ENCODE results near the gene L3MBTL4.
"Not testable (repeated sequence)": the region's sequence is repeated elsewhere in the genome, so short reads cannot be mapped to it uniquely, and the experiment has no call there.

Gene L3MBTL4

DNA sequence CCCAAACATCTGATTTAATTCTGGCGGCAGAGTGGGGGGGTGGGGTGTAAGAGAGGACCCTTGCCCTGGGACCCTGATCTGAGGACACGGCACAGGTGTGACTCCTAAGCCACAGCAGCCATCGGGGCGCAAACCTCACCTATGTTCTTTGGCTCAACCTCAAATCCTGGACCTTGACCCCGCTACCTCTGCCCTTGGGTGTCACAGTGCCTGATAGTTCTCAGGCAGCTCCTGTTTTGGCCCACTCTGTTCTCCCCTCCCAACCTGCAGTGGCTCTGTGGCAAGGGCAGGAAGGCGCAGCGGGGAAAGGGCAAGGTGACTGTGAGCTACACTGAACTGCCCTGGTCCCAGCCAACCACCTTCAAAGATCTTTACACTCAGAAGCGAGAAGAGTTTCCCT is 152.8 kb downstream of the L3MBTL4 start:
- DNase-seq (ENCODE audit: extremely low spot score, insufficient read length, low read depth): no peak
- FAIRE-seq: no peak

DNA sequence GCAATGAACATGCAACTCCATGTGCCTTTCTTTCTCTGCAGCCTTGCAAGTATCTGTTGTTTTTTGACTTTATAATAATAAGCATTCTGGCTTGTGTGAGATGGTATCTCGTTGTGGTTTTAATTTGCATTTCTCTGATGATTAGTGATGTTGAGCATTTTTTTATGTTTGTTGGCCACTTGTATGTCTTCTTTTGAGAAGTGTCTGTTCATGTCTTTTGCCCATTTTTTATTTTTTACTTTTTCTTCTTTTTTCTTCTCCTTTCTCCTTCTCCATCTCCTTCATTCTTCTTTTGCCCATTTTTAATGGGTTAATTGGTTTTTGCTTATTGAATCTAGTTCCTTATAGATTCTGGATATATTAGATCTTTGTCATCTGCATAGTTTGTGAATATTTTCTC is 155.4 kb downstream of the L3MBTL4 start:
- not testable (repeated sequence) for DNase-seq (ENCODE audit: extremely low spot score, insufficient read length, low read depth); FAIRE-seq

DNA sequence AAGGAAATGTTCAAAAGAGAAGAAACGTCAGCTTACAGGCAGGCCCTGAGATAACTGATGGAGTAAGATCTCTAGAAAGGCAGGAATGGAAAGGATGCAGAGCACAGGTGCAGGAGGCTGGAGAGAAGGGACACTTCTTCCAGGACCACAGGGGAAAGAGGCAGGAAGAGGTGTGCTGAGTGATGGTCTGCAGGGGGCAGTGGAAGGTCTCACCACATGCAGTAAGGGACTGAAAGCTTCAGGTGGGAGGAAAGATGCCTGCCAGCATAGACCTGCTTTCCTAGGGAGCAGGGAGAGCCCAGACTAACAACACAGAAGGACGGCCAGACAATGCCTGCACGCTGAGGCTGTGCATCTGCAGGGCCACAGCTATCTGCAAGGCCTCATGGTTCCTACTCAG is 156.8 kb downstream of the L3MBTL4 start:
- no peak for DNase-seq (ENCODE audit: extremely low spot score, insufficient read length, low read depth)
- no peak for FAIRE-seq

DNA sequence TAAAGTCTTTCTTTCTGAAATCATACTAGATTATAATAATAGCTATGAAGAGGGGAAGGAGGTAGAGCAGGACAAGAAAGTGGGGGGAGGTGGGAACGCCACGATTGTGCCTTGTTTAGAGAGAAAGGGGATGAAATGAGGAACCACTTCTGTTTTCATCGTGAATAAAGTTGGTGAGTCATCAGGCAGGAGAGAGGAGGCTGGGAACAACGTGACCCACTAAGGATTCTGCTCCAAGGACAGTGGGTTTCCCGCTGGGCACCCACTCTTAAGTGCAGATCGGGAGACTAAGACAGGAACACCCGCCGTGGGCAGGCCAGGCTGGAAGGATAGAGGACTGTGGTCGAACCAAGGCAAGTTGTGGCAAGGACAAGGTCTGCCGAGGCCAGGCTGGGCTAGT is 158.2 kb downstream of the L3MBTL4 start:
- FAIRE-seq: no peak

DNA sequence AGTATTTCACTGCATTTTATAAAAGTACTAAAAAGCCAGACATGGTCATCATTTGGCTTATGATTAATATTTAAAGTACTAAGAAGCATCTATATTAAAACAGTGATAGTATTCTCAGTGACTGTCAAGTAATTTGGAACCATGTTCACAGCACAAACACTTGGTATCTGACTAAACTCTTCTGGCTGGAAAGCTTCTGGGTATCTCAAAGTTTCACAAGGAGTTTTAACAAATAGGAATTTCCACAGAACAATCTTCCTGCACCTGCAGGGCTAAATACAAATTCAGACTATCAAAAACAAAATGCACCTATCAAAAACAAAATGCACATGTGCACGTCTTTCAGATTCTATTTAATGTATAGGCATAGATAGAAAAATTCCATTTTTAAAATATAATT is 158.8 kb downstream of the L3MBTL4 start:
- no peak for FAIRE-seq

More for the DNA sequence above, 158.2 kb downstream of the L3MBTL4 start:
- DNase-seq (ENCODE audit: extremely low spot score, insufficient read length, low read depth): no peak

DNA sequence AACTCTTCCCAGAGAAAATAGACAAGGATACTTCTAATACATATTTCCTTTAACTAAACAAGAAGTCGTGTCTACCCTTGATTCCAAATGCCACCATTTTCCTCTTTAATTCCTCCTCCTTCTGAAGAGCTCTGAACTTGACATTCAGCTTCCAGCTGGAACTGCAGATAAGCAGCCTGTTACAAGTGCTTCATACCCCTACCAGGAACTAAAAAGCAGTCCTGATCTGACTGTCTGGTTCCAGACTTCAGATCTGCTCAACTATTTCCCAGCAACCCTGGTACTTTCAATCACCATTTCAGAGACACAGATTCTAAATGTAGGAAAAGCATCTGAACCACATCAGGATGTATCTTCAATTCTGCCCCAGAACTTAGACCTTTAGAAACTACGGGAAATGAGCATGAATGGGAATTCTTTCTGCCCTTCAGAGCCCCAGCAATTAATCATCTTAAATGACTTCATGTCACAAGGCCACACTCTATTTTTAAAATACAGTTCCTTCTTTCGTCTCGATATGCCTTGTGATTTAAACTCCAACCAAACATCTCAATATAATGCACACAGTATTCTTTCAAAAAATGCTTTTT is 159.5 kb downstream of the L3MBTL4 start:
- FAIRE-seq: peak; percentile 35
- DNase-seq (ENCODE audit: extremely low spot score, insufficient read length, low read depth): no peak

More for the DNA sequence above, 158.8 kb downstream of the L3MBTL4 start:
- DNase-seq (ENCODE audit: extremely low spot score, insufficient read length, low read depth): no peak

DNA sequence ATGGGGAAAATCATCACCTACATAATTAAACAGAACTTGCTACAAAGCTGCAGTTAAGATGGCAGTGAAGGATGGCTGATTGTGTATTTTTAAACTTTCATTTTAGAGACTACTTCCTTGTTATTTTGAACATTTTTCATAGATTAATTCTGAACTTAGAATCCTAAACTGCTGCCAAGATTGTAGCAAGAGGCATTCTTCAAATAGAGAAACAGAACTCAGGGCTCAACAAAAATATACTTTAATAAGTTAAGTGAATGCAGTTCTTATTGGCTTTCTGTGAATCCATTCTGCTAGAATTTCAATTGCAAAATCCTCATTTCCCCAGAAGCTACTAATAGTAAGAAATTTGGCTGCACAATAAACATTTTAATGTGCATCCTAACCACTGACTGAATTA is 160.3 kb downstream of the L3MBTL4 start:
- DNase-seq (ENCODE audit: extremely low spot score, insufficient read length, low read depth): no peak
- FAIRE-seq: no peak

DNA sequence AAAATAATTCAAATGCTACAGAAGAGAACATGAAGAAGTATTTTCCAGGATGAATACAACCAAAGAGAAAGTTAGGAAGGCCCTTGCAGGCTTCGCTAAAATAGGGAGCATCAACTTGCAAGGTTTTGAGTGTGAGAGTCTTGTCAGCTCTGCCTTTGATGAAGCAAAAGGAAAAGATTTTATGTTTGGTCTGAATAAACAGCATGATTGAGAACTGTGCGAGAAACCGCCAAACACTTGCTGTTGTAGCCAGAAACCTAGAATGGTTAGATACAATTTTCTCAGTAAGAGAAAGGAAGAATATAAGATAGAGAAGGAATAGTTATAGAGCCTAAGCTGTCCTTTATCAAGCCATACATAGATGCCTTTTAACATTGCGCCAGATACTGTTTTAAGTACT is 163.6 kb downstream of the L3MBTL4 start:
- FAIRE-seq: no peak
- no peak for DNase-seq (ENCODE audit: extremely low spot score, insufficient read length, low read depth)

DNA sequence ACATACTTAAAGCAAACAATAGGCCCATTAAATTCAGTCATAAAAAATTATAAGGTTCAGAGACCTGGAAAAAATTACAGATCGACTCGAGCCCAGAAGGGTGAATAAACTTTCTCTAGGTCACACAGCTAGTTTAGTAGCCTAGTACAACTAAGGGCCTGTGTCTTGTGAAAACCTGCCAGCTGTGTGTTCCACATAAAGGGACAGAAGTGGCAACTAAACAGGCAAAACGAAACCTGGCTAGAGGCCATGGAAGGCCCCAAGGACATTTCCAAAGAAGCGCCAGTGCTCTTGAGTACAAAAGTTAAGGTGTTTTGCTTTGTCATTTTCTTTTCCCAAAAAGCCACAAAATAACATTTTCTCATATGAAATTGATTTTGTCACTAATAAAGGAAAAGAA is 164.9 kb downstream of the L3MBTL4 start:
- no peak for FAIRE-seq
- no peak for DNase-seq (ENCODE audit: extremely low spot score, insufficient read length, low read depth)

DNA sequence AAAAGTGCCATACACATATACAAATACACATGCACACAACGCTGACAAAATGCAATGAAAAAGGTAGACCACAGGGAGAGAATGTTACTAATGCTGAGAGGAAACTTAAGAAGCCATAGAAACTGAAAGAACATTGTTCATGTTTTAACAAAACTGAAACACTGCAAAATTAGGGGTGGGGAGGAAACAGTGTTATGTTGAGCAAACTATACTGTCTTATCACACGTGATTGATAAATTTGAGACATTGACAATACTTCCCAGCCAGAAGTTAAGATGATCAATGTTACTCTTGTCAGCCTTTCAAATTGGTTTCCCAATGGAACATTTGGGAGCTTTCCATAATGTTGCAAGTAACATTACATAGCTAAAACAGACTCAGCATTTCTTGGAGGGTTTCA is 165.5 kb downstream of the L3MBTL4 start:
- DNase-seq (ENCODE audit: extremely low spot score, insufficient read length, low read depth) (no peak), FAIRE-seq (peak; percentile 63)

DNA sequence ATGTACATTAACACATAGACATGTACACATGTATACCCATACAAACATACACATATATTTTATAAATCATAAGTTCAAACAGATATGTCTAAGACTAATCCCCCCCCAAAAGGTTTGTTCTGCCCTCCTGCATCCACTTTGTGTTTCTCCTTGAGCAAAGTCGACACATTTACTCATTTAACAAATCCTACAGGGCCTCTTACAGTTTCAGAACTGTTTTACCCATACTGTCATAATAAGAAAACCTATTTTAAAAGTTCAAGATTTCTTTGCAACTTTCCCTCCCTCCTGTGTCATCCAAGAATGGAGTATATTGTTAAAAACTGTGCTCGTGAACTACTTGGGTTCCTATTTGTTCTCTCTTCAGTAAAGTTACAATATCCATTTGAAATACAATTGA is 166.7 kb downstream of the L3MBTL4 start:
- DNase-seq (ENCODE audit: extremely low spot score, insufficient read length, low read depth): no peak
- FAIRE-seq: no peak

DNA sequence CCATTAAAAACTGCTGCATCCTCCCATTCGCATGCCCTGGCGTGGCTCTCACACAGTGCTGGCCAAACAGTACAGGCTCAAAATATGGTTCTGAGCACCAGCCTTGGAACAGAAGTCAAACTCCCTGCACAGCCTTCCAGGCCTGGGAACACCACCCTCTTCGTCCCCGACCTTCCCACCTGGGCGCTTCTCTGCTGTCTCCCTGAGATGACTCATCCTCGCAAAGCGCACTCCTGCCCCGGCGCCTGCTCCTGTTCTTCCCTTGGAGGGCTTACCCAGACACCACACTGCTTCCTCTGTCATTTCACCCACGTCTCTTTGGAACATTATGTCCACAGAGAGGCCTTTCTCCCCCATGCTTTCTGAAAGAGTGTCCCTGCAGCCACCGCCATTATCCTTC is 172.7 kb downstream of the L3MBTL4 start:
- no peak for DNase-seq (ENCODE audit: extremely low spot score, insufficient read length, low read depth)
- no peak for FAIRE-seq

DNA sequence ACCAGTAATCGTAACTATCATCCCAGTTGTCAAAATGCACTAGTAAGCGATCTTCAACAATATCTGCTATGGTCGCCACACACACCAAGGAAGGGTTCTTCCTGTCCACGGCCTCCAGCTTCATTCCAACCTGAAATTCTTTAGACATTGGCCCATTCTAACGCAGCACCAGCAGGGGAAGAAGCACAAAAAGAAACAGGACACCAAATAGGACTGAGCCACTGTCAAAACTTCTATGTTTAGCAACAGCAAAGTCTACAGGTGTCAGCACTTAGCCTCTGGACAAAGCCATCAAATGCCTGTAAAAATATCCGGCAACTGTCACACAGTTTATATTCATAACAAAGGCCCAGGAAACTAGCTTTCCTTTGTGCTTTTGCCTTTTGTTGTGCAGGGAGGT is 175.0 kb downstream of the L3MBTL4 start:
- FAIRE-seq (no peak), DNase-seq (ENCODE audit: extremely low spot score, insufficient read length, low read depth) (no peak)

DNA sequence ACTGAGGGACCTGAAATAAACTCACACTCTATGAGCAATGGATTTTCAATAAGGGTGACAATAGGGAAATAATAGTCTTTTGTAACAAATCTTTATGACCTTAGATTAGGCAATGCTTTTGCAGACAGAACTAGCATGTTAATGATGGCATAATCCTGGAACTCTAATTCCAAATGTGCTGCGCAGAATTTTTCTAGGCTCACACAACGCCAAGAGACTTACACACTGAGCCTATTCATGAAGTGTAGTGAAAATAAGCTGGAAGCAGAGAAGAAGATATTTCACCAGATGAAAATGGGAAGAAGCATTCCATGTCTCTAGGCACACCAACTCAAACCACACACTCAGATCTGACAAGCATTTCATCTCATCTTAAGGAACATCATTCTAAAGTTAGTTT is 178.5 kb downstream of the L3MBTL4 start:
- DNase-seq (ENCODE audit: extremely low spot score, insufficient read length, low read depth) (no peak), FAIRE-seq (no peak)

DNA sequence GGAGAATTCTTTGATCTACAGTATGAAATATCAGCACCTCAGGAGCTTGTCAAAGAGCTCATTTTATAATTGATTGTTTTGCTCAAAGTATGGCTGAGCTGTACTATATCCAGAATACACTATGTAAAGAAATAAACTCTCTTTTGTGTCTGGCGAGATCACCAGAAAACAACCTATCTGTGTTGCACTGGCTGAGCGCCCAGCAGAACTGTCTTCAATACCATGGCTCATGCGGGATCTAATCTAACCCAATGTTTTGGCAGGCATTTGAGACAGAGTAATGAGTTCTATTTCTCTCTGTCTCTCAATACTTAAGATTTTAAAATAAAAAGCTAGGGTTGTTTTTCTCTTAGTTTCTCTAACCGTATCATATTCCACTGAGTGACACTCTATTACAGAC is 192.4 kb downstream of the L3MBTL4 start:
- DNase-seq (ENCODE audit: extremely low spot score, insufficient read length, low read depth): no peak
- FAIRE-seq: no peak

DNA sequence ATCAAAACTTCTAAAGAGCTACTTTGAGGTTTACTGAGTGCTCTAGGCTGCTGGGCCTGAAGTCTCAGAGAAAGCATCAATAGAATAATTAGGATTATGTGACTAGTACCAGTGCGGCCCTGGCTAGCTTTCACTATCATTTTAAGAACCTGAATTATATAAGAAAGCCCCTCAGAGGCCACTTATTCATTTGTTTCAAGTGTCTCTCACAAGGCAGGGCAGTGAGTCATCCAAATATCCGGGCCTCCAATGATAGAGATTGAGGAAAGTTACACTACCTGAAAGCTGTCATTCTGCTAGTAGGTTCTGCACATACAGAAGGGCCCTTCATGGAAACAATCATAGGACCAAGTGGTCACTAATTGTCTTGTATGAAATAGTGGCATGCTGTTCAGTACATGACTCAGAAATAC is 193.1 kb downstream of the L3MBTL4 start:
- FAIRE-seq (no peak), DNase-seq (ENCODE audit: extremely low spot score, insufficient read length, low read depth) (no peak)

DNA sequence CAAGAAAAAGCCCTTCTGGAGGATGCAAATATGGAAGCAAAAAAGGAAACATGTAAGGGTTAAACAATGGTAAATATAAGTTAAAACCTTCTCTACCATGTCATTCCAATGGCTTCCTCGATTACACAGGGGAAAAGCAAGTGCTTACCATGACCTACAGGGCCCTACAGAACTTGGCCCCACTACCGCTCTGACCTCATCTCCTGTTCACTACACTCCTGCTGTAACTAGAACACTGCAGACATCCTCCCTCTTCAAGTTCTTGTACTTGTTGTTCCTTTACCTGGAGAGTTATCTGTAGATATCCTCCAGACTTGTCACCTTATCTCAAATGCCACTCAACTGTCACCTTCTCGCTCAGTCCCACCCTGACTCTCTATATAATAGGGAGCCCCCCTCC is 194.6 kb downstream of the L3MBTL4 start:
- DNase-seq (ENCODE audit: extremely low spot score, insufficient read length, low read depth) (no peak), FAIRE-seq (no peak)

DNA sequence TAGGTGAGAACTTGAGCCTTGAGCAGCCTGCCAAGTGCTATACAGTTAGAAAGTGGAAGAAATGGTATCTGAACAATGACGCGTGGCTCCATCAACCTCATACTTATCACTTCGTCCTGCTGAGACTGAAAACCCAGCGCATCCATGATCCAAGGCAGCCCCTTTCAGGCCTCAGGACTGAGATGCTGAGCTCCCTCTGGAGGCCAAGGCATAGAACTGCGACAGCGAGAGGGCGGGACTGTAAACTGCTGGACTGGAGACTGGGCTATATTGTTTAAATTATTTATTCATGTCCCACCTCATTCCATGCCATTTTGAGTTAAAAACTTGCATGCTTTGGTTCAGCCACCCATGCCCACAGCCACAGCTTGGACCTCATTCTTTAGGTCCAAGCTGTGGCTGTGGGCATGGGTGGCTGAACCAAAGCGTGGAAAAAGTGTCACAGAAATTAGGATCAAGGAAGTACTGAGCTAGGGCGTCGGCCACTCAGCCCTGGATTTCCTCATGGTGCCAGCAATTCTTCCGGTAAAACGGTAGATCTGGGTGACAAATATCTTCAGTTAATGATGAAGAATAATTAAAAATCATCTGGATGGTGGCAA is 195.5 kb downstream of the L3MBTL4 start:
- DNase-seq (ENCODE audit: extremely low spot score, insufficient read length, low read depth): no peak
- no peak for FAIRE-seq

DNA sequence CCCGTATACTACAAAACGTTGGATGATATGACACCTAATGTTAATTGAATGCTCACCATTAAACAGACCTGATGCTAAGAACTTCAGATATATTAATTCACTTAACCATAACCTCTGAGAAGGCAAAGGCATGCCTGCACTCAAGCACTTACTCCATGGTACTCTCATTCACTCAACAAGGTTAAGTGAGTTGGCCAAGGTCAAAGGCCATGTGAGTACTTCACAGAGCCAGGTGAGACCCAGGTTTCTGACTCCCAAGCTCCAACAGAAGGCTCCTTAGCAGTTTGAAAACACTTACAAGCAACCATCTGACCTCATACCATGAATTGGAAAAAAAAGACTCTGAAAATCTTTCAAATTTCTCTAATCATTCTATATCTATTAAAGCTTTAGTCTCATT is 198.8 kb downstream of the L3MBTL4 start:
- FAIRE-seq (no peak), DNase-seq (ENCODE audit: extremely low spot score, insufficient read length, low read depth) (no peak)

DNA sequence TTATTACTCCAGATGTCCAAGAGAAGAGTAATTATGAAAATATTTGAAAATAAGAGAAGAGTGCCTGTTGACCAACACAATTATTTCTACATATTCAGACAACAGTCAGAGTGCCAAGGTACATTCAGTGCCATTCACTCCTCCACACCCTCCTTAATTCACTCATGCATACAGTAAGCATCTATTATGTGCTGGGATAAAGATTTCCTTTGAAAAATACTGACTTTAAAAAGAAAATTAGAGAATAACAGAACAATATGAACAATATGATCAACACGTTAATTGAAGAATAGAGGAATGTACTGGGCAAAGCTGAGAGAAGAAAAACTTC is 203.6 kb downstream of the L3MBTL4 start:
- DNase-seq (ENCODE audit: extremely low spot score, insufficient read length, low read depth) (no peak), FAIRE-seq (no peak)

DNA sequence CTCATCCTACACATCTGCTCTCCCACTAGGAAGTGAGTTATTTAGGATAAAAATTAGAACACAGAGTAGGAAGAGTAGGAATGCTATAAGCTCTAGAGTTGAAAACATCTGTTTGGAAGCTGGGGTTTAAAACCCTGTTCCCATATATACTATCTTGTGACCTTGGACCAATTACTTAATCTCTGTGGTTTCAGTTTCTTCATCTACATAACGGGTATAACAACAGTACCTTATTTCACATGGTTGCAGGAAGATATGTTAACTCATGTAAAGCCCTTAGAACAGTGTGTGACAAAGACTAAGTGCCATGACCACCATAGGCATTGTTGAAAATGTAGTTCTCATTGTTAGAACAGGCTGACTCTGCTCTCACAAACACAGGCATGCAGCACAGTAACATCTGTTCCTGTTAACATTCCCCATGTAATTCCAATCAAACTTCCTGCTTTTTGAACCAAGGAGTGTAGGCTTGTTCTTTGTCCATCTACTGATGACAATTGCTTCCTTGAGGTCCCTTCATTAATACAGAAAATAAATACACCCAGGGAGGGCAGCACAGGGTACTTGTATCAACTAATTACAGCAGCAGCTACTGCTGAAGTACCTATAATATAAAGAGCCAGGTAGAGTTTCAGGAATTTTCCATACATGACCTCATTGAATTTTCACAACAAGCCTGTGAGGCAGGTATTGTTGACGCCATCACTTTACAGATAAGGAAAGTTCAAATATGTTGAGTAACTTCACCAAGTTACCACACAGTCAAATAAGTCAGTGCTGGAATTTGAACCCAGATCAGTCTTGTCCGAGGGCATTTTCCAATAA is 204.2 kb downstream of the L3MBTL4 start:
- no peak for FAIRE-seq
- DNase-seq (ENCODE audit: extremely low spot score, insufficient read length, low read depth): no peak

DNA sequence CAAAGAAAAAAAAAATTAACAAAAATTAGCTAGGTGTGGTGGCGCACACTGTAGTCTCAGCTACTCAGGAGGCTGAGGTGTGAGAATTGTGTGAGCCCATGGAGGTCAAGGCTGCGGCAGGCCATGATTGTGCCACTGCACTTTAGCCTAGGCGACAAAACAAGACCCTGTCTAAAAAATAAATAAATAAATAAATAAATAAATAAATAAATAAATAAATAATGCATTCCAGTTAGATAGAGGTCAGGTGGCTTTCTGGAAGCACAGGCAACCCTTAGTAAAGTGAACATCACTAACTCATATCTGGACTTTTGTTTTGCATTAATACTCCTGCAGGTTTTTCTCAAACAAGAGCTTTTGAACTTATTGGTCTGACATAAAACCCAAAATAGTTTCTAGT is 206.8 kb downstream of the L3MBTL4 start:
- FAIRE-seq (no peak), DNase-seq (ENCODE audit: extremely low spot score, insufficient read length, low read depth) (no peak)

Data from GM18507 (cell line).